ENCODE results near the gene CCNK. TPM values are rescaled to one million over a fixed set of nuclear protein-coding genes. Genes with fewer than 3 reads are reported as not detected.

The CCNK gene
- total and polyA plus RNA-seq, 8 donors: 43.2 to 52.5 (median 45.9) TPM

DNA sequence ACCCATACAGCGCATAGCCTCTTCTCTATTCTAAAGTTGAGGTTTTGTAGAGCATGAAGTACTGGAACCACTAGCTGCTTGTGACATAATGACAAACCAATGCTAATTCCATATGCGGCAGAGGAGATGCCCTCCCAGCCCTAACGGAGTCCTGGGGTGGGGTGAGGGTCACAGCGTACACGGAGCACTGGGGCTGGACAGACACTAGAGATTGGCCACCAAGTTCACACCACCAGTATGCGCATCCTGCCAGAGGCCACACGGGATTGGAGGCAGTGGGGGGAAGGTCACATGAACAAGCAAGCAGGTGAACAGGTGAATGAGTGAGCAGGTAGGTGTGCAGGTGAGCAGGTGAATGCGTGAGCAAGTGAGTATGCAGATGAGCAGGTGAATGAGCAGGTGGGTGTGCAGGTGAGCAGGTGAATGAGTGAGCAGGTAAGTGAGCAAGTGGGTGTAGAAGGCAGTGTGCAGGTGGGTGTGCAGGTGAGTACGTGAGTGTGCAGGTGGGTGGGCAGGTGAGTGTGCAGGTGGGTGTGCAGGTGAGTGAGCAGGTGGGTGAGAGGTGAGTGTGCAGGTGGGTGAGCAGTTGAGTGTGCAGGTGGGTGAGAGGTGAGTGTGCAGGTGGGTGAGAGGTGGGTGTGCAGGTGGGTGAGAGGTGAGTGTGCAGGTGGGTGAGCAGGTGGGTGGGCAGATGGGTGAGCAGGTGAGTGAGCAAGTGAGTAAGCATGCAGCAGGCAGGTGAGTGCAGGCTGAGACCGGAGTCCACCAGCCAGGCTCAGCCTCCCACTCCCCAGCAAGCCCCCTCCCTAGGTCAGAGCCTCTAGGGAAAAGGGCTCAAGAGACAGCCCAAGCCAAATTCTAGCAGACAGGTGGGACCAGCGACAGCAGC is 70.1 kb downstream of the CCNK start:
- intact Hi-C loops (cut with DNase I): no loop called here
- DNase-seq: no peak
- no peaks in the 10 kb centered on the region for H3K36me3 ChIP-seq
- H3K27me3 ChIP-seq: no peaks in the 10 kb centered on the region
- H3K4me1 ChIP-seq: peaks cover 0 to 5% of the 10 kb centered on the region in 2 donors
- no peak for ATAC-seq
- TF ChIP-seq, protein P1, sequence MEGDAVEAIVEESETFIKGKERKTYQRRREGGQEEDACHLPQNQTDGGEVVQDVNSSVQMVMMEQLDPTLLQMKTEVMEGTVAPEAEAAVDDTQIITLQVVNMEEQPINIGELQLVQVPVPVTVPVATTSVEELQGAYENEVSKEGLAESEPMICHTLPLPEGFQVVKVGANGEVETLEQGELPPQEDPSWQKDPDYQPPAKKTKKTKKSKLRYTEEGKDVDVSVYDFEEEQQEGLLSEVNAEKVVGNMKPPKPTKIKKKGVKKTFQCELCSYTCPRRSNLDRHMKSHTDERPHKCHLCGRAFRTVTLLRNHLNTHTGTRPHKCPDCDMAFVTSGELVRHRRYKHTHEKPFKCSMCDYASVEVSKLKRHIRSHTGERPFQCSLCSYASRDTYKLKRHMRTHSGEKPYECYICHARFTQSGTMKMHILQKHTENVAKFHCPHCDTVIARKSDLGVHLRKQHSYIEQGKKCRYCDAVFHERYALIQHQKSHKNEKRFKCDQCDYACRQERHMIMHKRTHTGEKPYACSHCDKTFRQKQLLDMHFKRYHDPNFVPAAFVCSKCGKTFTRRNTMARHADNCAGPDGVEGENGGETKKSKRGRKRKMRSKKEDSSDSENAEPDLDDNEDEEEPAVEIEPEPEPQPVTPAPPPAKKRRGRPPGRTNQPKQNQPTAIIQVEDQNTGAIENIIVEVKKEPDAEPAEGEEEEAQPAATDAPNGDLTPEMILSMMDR (IDR thresholded peaks at IDR 0.05): no peak
- H3K4me3 ChIP-seq: no peak overlapping the region
- H3K9me3 ChIP-seq: no peaks in the 10 kb centered on the region
- no peak overlapping the region for H3K27ac ChIP-seq

DNA sequence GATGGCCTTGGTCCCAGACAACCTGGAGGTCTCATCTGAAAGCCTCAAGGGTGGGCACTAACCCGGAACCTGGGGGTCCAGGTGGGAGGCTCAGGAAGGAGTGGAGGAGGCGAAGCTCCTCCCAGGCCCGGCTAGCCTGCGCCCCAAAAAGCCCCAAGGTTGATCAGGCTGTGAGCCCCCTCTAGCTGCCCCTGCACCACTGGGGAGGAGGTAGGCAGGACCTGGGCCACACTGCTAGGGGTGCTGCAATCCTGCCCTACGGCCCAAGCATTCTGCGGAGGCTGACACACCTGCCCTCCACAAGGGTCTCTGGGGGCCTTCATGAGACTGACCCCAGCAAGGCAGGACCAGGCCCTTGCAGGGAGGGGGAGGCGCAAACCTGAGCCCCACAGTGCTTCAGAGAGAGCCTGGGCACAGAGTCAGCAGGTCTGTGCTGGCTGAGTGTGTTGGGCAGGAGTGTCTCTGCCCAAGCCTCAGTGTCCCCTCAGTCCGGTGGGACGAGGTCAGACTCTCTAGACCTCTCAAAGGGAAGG is 70.9 kb downstream of the CCNK start:
- H3K9me3 ChIP-seq: no peaks in the 10 kb centered on the region
- TF ChIP-seq, protein P1 (IDR thresholded peaks at IDR 0.05): no peak
- ATAC-seq (no peak), DNase-seq (no peak)
- no peaks in the 10 kb centered on the region for H3K27me3 ChIP-seq
- no peak overlapping the region for H3K4me3 ChIP-seq
- intact Hi-C loops (cut with DNase I): no loop called here
- H3K4me1 ChIP-seq: peaks cover 0 to 5% of the 10 kb centered on the region in 2 donors
- H3K36me3 ChIP-seq: no peaks in the 10 kb centered on the region
- no peak overlapping the region for H3K27ac ChIP-seq

DNA sequence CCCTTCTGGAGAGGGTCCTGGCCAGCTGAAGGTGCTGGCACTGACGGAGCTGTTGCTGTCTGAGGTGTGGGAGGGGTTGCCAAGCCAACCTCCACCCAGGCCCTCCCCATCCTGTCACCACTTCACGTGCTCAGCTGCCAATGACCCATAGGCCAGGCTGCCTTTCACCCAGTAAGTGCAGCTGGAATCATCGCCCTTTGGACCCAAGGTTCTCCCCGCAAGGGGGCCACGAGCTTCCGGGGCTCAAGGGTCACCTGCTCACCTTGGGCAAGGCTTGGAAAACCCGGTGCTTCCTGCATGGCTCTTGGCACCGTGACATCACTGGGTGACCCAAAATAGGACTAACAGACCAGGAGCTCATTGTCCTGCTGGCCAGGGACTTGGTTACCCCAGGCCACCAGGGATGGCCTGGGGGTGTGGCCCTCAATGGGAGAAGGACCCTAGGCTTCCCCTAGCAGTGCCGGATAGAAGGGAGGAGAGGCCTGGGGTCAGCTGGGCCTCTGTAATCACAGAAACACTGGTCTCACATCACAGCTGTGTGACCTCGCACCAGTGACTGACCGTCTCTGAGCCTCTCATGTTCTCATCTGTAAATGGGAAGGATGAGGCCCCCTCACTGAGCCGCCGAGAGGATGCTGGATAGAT is 71.5 kb downstream of the CCNK start:
- Histone ChIP-seq H3K4me3 (no peak overlapping the region), H3K4me1 (peaks cover 0 to 5% of the 10 kb centered on the region in 2 donors), H3K27ac (no peak overlapping the region), H3K36me3 (no peaks in the 10 kb centered on the region), H3K27me3 (no peaks in the 10 kb centered on the region), H3K9me3 (no peaks in the 10 kb centered on the region)
- ATAC-seq (no peak), DNase-seq (no peak)
- TF ChIP-seq, protein P1 (IDR thresholded peaks at IDR 0.05): no peak
- intact Hi-C loops (cut with DNase I): no loop called here

DNA sequence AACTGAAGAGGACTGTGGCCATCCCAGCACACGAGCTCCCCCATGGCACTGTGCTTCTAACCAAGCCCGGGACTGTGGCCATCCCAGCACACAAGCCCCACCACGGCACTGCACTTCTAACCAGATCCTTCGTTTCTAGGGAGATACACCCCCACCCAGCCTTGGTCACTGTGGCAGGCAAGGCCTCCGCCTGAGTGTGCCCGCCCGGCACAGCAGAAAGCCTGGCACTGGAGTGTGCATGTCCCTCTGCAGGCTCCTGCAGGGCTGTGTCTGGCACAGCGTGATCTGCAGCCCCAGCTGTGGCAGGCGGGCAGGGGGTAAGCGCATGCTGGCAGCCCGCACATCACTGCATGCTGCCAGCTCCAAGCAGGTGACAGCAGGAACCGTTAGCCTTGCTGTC is 73.0 kb downstream of the CCNK start:
- Histone ChIP-seq H3K36me3 (no peaks in the 10 kb centered on the region), H3K27ac (no peak overlapping the region), H3K9me3 (no peaks in the 10 kb centered on the region), H3K27me3 (no peaks in the 10 kb centered on the region), H3K4me3 (no peak overlapping the region), H3K4me1 (peaks cover 0 to 5% of the 10 kb centered on the region in 2 donors)
- no peak for DNase-seq
- ATAC-seq: no peak
- TF ChIP-seq, protein P1 (IDR thresholded peaks at IDR 0.05): no peak
- intact Hi-C loops (cut with DNase I): no loop called here
